ENCODE results near the gene DHX40. TPM values are rescaled to one million over a fixed set of nuclear protein-coding genes. Genes with fewer than 3 reads are reported as not detected.
A peak's percentile ranks its signal among the peaks of the same experiment; 100 is the strongest.
"Not testable (repeated sequence)": the region's sequence is repeated elsewhere in the genome, so short reads cannot be mapped to it uniquely, and the experiment has no call there.

Gene DHX40, protein sequence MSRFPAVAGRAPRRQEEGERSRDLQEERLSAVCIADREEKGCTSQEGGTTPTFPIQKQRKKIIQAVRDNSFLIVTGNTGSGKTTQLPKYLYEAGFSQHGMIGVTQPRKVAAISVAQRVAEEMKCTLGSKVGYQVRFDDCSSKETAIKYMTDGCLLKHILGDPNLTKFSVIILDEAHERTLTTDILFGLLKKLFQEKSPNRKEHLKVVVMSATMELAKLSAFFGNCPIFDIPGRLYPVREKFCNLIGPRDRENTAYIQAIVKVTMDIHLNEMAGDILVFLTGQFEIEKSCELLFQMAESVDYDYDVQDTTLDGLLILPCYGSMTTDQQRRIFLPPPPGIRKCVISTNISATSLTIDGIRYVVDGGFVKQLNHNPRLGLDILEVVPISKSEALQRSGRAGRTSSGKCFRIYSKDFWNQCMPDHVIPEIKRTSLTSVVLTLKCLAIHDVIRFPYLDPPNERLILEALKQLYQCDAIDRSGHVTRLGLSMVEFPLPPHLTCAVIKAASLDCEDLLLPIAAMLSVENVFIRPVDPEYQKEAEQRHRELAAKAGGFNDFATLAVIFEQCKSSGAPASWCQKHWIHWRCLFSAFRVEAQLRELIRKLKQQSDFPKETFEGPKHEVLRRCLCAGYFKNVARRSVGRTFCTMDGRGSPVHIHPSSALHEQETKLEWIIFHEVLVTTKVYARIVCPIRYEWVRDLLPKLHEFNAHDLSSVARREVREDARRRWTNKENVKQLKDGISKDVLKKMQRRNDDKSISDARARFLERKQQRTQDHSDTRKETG
- 20.9 TPM for total RNA-seq
- long read RNA-seq, transcript DHX40-201 (18 exons, 3,660 nt) = major isoform, 50 of 62 reads
- long read RNA-seq, partial matches to known transcripts = 3 of 62 reads
- long read RNA-seq, other reads (novel, unspliced or antisense) = 9 of 62 reads

DNA sequence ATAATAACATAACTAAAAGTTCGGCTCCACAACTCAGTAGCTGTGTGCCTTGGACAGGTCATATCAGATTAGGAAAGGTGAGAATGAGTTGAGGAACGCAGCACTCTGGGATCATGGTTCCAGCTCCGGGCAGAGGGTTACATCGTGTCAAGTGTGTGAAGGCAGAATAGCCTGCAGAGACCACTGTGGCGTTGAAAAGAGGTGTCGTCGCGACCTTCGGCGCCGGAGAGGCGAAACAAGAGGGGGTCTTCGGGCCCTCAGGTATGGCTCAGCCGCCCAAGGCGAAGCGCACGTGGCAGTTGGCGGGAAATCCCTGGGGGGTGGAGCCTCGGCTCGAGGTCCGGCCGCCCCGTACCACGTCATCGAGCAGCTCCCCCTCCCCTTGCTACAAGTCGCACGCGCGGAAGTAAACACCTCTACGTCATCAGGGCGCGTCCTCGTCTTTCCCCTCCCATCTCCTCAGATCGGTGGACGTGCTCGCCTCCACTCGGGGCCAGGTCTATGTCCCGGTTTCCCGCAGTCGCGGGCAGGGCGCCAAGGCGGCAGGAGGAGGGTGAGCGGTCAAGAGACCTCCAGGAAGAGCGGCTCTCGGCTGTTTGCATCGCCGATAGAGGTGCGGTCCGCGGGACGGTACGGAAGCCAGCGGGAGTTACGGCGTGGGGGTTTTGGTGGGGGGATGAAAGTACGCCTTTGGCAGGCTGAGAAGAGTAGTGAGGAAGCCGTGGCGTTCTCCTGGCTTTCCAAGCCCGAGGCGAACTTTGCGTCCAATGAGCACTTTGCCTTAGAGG lies at the start of gene DHX40:
TSS of gene DHX40 (plus strand) at position 440 of the 788 bp plus-strand sequence. CDS start at position 502, 62 bp downstream.
- intact Hi-C loops (cut with micrococcal nuclease) = no loop called here
- DNase-seq (peak; percentile 94), ATAC-seq (peak; percentile 99)

DNA sequence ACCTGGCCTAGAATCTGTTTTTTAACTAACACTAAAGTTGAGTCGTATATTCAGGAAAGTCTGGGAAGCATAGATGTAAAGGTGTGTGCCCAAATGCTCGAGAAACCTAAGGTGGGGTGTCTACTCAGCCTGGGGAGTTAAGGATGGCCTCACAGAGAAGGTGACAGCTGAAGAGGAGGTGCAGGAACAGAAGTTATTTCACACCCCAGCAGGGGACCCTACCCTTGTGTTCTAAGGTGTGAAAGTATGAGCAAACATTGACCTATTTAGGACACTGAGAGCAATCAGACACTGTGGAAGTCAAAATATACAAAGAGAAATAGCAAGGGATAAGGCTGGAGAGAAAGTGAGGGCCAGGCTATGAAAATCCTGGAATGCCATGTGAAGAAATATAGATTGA lies 49.0 kb upstream of the DHX40 start:
- DNase-seq (no peak), ATAC-seq (no peak)
- intact Hi-C loops (cut with micrococcal nuclease) = no loop called here

DNA sequence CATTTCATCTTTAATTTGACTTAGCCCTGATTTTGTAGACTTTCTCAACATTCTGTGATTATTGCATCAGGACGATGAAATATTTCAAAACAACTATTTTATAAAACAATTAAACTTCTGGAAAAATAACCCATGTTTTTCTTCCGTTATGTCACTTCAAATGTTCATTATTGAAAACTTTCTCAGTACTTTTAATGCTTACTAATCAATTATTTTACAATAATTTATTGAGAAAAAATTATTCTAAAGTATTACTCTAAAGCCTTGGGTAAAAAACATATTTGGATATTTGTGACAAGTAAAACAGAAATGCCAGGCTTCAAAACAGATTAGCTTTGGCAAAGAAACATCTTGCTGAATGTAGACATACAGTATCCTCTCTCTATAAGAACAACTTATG lies 46.3 kb upstream of the DHX40 start:
- no peak for DNase-seq
- no peak for ATAC-seq
- intact Hi-C loops (cut with micrococcal nuclease) = no loop called here

DNA sequence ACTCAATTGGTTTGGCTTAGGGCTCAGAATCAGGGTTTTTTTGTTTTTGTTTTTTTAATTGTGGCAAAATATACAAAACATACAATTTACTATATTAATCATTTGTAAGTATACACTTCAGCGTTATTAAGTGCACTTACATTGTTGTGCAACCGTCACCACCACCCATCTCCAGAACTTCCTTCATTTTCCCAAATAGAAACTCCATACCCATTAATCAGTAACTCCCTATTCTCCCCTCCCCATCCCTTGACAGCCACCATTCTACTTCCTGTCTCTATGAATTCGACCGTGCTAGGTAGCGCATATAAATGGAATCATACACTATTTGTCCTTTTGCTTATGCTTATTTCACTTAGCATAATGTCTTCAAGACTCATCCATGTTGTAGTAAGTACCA lies 45.2 kb upstream of the DHX40 start:
- intact Hi-C loops (cut with micrococcal nuclease) = no loop called here
- DNase-seq = no peak
- ATAC-seq = no peak

DNA sequence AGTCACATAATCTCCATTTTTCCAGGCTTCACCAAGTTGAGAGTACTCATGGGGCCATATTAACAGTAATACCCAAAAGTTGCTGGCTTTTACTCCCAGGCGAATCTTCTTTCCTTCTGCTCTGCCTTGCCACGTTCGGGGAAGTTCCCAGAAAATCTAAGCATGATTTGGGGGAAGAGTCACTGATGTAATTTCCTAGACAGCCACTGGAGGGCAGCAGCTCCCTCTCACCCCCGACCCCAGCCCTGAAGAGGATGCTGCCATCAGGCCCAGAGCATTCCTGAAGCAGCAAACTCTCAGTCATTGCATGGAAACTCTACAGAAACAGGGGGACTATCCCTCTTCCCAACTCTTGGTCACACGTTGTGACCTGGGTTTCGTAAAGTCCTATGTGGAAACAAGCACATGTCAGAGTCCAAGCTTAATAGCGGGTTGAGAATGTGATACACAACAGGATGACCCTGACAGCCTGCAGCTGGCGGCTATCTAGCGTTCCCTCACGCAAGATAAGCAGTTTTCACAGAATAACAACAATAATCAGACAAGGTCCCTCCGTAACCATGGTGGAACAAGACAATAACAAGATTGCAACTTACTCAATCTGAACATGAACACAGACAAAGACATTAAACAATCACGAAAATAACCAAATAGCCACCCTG lies 43.8 kb upstream of the DHX40 start:
- no peak for DNase-seq
- intact Hi-C loops (cut with micrococcal nuclease) = no loop called here
- peak; percentile 73 for ATAC-seq

DNA sequence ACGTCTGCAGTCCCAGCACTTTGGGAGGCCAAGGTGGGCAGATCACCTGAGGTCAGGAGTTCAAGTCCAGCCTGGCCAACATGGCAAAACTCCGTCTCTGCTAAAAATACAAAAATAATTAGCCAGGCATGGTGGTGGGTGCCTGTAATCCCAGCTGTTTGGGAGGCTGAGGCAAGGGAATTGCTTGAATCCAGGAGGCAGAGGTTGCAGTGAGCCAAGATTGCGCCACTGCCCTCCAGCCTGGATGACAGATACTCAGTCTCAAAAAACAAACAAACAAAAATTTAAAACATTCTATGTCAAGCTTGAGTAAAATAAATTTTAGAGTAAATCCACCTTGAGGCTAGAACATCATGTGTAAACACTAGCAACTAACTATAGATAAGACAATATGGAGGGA lies 40.5 kb upstream of the DHX40 start:
- intact Hi-C loops (cut with micrococcal nuclease); DNase-seq; ATAC-seq: not testable (repeated sequence)

DNA sequence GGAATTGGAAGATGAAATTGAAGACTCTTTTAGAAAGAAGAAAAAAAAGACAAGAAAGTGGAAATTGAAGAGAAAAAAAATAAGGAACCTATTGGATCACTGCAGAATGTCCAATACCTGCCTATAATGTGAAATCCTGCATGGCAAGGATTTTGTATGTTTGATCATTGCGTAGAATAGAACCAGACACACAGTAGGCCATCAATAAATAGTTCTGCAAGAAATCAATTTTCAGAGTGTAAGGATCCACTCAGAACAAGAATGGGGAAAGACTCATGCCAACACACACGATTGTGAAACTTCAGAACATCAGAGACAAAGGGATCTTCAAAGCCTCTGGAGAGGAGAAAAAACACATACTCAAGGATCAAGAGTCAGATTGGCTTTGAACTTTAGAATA lies 39.7 kb upstream of the DHX40 start:
- intact Hi-C loops (cut with micrococcal nuclease) = no loop called here
- DNase-seq = no peak
- ATAC-seq = no peak

DNA sequence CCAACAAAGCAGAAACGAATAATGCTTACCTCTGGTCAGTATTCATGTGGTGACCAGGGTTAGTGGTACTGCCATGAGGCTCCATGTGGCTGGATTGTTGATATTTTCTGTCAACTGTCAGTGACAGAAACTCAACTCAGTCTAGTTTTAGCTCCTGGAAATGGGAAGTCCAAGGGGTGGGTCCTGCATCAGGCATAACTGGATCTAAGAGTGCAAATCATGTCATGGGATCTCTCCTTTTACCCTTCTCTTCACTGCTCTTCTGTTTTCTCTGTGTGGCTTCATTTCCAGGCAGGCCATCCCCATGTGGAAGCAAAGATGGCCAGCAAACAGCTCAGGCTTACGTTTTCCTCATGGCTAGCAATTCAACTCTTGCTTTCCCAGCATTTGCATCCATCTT lies 39.0 kb upstream of the DHX40 start:
- no peak for ATAC-seq
- DNase-seq = no peak
- intact Hi-C loops (cut with micrococcal nuclease) = no loop called here

DNA sequence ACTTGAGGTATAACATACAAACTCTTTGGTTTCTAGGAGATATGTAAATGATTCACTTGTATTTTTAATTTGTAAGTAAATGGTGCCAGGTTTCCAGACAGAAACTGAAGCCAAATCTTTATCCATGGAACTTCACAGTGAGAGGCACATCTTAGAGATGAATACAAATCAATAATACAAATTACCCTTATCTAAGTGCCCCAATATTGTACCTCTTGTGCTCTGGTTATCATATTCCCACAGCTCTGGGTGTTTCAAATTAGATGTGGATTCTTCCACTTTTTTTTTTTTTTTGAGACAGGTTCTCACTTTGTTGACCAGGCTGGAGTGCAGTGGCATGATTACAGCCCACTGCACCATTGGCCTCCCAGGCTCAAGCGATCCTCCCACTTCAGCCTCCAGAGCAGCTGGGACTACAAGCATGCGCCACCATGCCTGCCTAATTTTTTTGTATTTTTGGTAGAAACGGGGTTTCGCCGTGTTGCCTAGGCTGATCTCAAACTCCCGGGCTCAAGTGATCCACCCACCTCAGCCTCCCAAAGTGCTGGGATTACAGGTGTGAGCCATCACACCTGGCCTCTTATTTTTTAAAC lies 38.0 kb upstream of the DHX40 start:
- DNase-seq (no peak), ATAC-seq (no peak)
- intact Hi-C loops (cut with micrococcal nuclease) = no loop called here

DNA sequence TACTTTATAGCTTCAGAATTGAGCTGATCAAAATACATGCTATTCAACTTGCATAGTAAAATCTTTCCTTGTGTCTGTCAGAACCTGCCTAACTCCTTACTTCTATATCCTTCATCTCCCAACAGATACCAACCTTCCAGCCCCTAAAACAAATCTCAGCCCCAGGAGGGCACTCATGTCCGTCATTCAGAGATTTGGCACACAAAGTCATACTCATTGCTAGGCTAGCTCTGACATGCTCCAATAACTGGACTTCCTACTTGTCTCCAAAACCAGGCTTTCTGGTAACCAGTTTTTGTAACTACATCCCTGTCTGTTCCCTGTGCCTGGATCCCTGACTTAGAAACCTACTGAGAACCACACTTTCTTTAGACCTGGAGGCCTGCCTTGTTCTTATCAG lies 37.5 kb upstream of the DHX40 start:
- ATAC-seq = no peak
- no peak for DNase-seq
- intact Hi-C loops (cut with micrococcal nuclease) = no loop called here

DNA sequence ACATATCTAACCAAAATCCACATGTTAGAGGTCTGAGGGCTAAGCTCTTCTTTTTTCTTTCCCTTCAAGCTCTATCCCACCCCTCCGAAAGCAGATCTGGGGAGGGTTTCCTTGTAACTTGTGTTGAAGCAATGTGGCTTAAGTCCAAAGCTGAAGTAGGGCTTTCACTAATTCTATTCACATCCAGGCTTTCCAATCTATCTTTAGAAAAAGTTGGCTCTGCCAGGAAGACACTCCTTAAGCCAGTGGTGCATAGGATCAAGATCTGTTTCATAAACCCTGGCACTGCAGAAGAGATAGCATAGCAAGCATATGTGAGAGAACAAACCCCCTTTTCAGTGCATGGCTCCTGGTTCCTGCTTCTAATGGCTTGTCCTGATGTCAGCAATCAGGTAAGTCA lies 34.9 kb upstream of the DHX40 start:
- DNase-seq (no peak), ATAC-seq (no peak)
- intact Hi-C loops (cut with micrococcal nuclease) = no loop called here

DNA sequence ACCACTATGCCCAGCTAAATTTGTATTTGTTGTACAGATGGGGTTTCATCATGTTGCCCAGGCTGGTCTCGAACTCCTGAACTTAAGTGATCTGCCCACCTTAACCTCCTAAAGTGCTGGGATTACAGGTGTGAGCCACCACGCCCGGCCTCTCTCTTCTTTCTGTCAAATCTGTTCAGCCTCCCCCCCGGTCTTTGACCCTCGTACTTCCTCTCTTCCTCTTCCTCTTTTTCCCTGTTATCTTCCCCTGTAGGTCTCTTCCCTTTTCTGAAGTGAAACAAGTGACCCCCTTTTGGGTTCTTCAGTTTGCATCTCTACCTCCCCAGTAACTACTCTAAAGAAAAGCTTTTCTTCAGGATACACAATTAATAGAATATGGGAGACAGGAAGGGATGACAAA lies 31.7 kb upstream of the DHX40 start:
- DNase-seq = no peak
- ATAC-seq = no peak
- intact Hi-C loops (cut with micrococcal nuclease) = no loop called here

DNA sequence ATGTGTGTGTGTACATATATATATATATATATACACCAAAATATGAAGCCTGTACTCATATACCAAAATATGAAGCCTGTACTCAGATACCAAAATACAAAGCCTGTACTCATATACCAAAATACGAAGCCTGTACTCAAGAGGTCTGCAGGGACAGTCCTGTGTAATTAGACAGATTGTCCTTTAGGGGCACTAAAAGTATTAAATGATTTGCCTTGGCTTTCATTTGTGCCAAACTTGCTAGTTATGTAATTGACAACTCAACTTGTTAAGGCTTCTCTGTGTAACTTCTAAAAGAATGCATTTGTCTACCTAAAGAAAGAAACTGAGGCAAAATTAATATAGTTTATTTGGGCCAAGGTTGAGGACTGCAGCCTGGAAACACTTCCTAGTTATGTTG lies 30.8 kb upstream of the DHX40 start:
- intact Hi-C loops (cut with micrococcal nuclease) = no loop called here
- ATAC-seq (no peak), DNase-seq (no peak)

DNA sequence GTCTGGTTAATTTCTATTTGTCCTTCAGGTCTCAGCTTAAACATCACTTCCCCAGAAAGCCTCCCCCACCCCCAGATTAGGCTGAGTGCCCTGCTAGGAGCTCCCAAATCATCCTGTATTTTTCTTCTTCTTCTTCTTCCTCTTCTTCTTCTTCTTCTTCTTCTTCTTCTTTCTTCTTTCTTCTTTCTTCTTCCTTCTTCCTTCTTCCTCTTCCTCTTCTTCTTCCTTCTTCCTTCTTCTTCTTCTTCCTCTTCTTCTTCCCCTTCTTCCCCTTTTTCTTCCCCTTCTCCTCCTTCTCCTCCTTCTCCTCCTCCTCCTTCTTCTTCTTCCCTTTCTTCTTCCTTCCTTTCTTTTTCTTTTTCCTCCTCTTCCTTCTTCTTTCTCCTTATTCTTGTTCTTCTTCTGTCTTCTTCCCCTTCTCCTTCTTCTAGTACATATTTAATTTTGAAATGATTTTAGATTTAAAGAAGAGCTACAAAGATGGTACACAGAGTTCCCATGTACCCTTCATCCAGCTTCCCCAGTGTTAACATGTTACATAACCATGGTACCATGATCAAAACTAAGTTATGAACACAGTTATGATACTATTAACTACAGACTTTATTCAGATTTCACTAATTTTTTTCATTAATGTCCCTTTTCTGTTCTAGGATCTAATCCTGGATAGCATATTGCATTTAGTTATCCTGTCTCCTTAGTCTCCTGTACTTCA lies 27.1 kb upstream of the DHX40 start:
- intact Hi-C loops (cut with micrococcal nuclease) = no loop called here
- ATAC-seq = no peak
- DNase-seq = no peak

DNA sequence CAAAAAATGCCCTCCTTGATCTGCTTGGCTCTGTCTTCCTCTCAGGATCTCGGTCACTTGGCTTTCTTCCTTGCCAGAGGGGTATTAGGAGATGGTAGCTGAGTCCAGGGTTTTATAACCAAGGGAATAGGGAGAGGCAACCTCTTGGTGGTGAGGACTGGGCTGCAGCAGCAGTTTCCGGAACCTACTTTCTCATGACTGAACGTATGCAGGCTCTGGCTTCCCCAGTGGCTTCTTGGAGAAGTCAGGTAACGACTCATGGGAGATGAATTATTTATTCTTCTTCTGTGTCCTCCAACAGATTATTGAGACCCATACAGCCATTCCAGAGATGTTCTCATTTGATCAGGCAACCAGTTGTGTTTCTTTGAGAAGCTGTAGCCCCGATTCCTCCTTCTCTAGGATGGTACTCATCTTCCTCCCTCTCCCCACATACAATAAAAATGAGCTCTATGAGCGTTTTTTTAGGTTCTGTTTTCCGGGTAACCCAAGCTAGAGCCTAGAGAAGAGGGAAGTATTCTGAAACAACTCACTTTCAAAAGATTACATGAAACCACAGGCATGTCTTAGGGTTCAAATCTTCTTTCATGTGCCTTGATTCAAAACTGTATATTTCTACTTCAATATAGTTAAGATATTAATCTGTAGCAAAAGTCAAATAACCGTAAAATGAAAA lies 22.3 kb upstream of the DHX40 start:
- no peak for ATAC-seq
- no peak for DNase-seq
- intact Hi-C loops (cut with micrococcal nuclease) = no loop called here

DNA sequence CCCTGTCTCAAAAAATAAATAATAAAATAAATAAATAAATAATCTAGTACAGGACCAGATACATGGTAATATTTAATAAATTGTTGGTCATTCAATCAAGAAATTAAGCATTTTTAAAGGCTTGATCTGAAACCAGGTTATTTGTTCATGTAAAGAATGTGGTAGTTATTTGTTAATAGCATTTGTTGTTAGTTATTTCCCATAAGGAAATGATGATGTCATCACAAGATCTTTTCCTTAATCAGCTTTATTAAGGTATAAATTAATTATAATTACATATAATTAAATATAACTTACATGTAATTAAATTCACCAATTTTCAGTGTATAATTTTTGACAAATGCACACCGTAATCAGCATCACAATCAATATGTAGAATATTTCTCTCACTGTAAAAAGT lies 19.5 kb upstream of the DHX40 start:
- intact Hi-C loops (cut with micrococcal nuclease) = no loop called here
- no peak for ATAC-seq
- no peak for DNase-seq

DNA sequence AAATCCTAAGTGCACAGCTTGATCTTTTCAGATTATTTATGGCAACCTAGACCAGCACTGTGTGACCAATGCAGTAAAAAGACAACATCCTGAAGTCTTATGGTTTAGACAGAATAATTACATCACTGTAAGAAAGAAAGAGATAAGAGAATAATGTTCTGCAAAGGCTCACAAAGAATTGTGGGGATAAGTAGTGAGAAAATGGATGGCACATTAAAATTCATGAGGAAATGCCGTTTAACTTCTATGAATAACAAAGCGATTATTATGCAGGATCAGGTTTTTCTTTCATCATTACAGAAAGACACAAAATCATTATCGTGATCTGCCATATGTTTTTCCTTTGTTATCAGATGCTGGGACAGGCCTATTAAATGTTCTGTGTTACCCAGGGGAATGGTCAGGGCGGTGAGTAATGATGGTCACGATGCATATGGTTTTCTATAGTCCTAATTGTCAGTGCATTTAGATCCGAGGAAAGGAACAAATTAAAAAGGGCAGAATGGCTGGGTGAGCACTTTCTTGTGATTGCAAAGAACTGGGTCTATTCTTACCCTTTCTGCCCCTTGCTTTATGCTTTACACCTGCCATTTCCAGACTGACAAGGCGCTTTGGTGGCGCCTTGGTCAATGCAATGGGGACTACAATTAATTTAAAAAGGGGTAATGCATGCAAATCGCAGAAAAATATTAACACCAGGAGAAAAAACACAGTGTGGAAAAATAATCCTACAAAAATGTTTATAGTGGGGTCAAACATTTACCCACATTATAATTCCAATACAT lies 18.1 kb upstream of the DHX40 start:
- ATAC-seq (no peak), DNase-seq (no peak)
- intact Hi-C loops (cut with micrococcal nuclease) = no loop called here
